A549 (cell line): Measurements from ENCODE around the gene P4HA3. TPM values are rescaled to one million over a fixed set of nuclear protein-coding genes. Genes with fewer than 3 reads are reported as not detected.

Experiments
- ATAC-seq, 2 experiments: fragments of 200-7000 bp in 1 of 2; fragments of >200 bp in 1 of 2; cut with Nextera tagmentation in 1 of 2; cut with Tn5 transposase in 1 of 2; 3 replicates each; pipeline versions ENCODE4 v1.8.0 to v1.9.1; 2018 to 2020; ENCODE audit warnings: mild to moderate bottlenecking in 1 of 2, moderate library complexity in 1 of 2
- CTCF ChIA-PET: fragments of 300-600 bp; sonication (Branson Sonifier 250); formaldehyde crosslinking; extraction: SDS; loops from one replicate; lab custom pipeline; 2021; ENCODE audit warnings: antibody characterized with exemption, inconsistent platforms; lab: Yijun Ruan, JAX
- POLR2A ChIA-PET: fragments of 350-600 bp; formaldehyde crosslinking; extraction: SDS; loops from one replicate; lab custom pipeline; 2021; ENCODE audit warnings: antibody characterized with exemption, inconsistent platforms; lab: Yijun Ruan, JAX
- DNase-seq, 2 experiments: peaks; one replicate each; pipeline versions ENCODE4 v3.0.0 to v3.0.0-alpha.2; 2011 to 2016; ENCODE audit warnings: low read depth in 1 of 2, low spot score in 1 of 2
- FAIRE-seq: peaks from 2 replicates; lab custom pipeline; 2011; peaks lifted over from hg19 to GRCh38; lab: Jason Lieb, UNC
- H3K27ac ChIP-seq, 2 experiments: fragments of >200 bp; sonication (Bioruptor Twin); formaldehyde crosslinking; 3 replicates each; pipeline ENCODE4 v1.5.1; 2016 to 2017
- H3K4me1 ChIP-seq: fragments of >200 bp; sonication (Bioruptor Twin); formaldehyde crosslinking; 3 replicates; pipeline ENCODE4 v1.6.1; 2016
- H3K4me2 ChIP-seq: fragments of >200 bp; sonication (Bioruptor Twin); formaldehyde crosslinking; 3 replicates; pipeline ENCODE4 v1.6.1; 2016
- H3K4me3 ChIP-seq: fragments of >200 bp; sonication (Bioruptor Twin); formaldehyde crosslinking; 3 replicates; pipeline ENCODE4 v1.5.1; 2016
- H3K9me3 ChIP-seq: fragments of >200 bp; sonication (Bioruptor Twin); formaldehyde crosslinking; 3 replicates; pipeline ENCODE4 v1.6.1; 2016
- BHLHE40 ChIP-seq: IDR thresholded peaks from 2 replicates; pipeline ENCODE4 v1.6.1; 2012; ENCODE audit warnings: low read depth, low read length, inconsistent platforms
- CBX2 ChIP-seq: fragments of 200-600 bp; sonication (generic); IDR thresholded peaks from 2 replicates; pipeline ENCODE4 v1.6.1; 2016; ENCODE audit warnings: low read depth, mild to moderate bottlenecking, borderline replicate concordance
- CBX8 ChIP-seq: fragments of 200-600 bp; sonication (generic); IDR thresholded peaks from 2 replicates; pipeline ENCODE4 v1.6.1; 2016
- CHD2 ChIP-seq: fragments of 150-350 bp; IDR thresholded peaks from 2 replicates; pipeline ENCODE4 v1.6.1; 2014; ENCODE audit warnings: low read length; ENCODE audit not compliant: partially characterized antibody
- E2F6 ChIP-seq: IDR thresholded peaks from 2 replicates; pipeline ENCODE4 v1.6.1; 2012; ENCODE audit warnings: low read depth, borderline replicate concordance
- EHF ChIP-seq: fragments of 250-450 bp; sonication (Bioruptor Pico); IDR thresholded peaks from 2 replicates; pipeline ENCODE4 v1.5.0; 2020; ENCODE audit warnings: mild to moderate bottlenecking
- ESRRA ChIP-seq: fragments of 150-350 bp; IDR thresholded peaks from 2 replicates; pipeline ENCODE4 v1.6.1; 2014; ENCODE audit warnings: mild to moderate bottlenecking, low read length, borderline replicate concordance
- HDAC2 ChIP-seq: fragments of 200-600 bp; sonication (generic); IDR thresholded peaks from 2 replicates; pipeline ENCODE4 v1.6.1; 2016
- HES2 ChIP-seq: fragments of >200 bp; sonication (Bioruptor Twin); formaldehyde crosslinking; IDR thresholded peaks from 2 replicates; pipeline ENCODE4 v1.6.1; 2016
- HOXB13 ChIP-seq: fragments of 250-450 bp; sonication (Bioruptor Pico); IDR thresholded peaks from 2 replicates; pipeline ENCODE4 v1.5.0; 2020; ENCODE audit warnings: low read depth, mild to moderate bottlenecking, moderate library complexity
- HOXB5 ChIP-seq: fragments of 250-450 bp; sonication (Bioruptor Pico); IDR thresholded peaks from 2 replicates; pipeline ENCODE4 v1.5.0; 2020; ENCODE audit warnings: mild to moderate bottlenecking, moderate library complexity
- MAFK ChIP-seq: fragments of 450-650 bp; IDR thresholded peaks from 2 replicates; pipeline ENCODE4 v1.6.1; 2014; ENCODE audit not compliant: partially characterized antibody
- NFE2L2 ChIP-seq: fragments of 150-350 bp; conservative IDR thresholded peaks from 2 replicates; pipeline ENCODE4 v1.6.1; 2014; ENCODE audit warnings: low read length
- POLR2A ChIP-seq: IDR thresholded peaks from 2 replicates; pipeline ENCODE4 v1.6.1; 2012; ENCODE audit warnings: mild to moderate bottlenecking, low read length
- RARB ChIP-seq: fragments of 250-450 bp; sonication (Bioruptor Pico); IDR thresholded peaks from 2 replicates; pipeline ENCODE4 v1.8.0; 2021; ENCODE audit warnings: mild to moderate bottlenecking, moderate library complexity
- RFX5 ChIP-seq: fragments of 450-650 bp; IDR thresholded peaks from 2 replicates; pipeline ENCODE4 v1.7.1; 2014; ENCODE audit warnings: antibody characterized with exemption, mild to moderate bottlenecking, moderate library complexity
- RNF2 ChIP-seq: fragments of 200-600 bp; sonication (generic); IDR thresholded peaks from 2 replicates; pipeline ENCODE4 v1.6.1; 2016; ENCODE audit warnings: low read depth, mild to moderate bottlenecking, antibody characterized with exemption, moderate library complexity, borderline replicate concordance
- ZFP36 ChIP-seq: fragments of 450-650 bp; IDR thresholded peaks from 2 replicates; pipeline ENCODE4 v1.6.1; 2014; ENCODE audit warnings: borderline replicate concordance; ENCODE audit not compliant: partially characterized antibody
- WGBS: methylation state at CpG from one replicate; pipeline ENCODE4 v1.1.6; 2017; ENCODE audit errors: missing lambda C conversion rate; 5-methylcytosine and 5-hydroxymethylcytosine counted together
- polyA plus RNA-seq, 4 experiments: library from polyadenylated mRNA; depleted of rRNA in 3 of 4; stranded (reverse); fragments of >200 nt; fragmentation: RNase III in 1 of 4; extraction: RNeasy Plus Mini Kit Qiagen cat#74134 plus additional on column Dnase treatment in 1 of 4; gene quantifications; 2 replicates in 3 of 4; 3 replicates in 1 of 4; pipeline ENCODE4 v1.2.3, GENCODE V29; 2011 to 2017

Gene P4HA3
- polyA plus RNA-seq, 2 of the 4 experiments (the other 2 are of a cell fraction) = 48.1 to 50.4 TPM

DNA sequence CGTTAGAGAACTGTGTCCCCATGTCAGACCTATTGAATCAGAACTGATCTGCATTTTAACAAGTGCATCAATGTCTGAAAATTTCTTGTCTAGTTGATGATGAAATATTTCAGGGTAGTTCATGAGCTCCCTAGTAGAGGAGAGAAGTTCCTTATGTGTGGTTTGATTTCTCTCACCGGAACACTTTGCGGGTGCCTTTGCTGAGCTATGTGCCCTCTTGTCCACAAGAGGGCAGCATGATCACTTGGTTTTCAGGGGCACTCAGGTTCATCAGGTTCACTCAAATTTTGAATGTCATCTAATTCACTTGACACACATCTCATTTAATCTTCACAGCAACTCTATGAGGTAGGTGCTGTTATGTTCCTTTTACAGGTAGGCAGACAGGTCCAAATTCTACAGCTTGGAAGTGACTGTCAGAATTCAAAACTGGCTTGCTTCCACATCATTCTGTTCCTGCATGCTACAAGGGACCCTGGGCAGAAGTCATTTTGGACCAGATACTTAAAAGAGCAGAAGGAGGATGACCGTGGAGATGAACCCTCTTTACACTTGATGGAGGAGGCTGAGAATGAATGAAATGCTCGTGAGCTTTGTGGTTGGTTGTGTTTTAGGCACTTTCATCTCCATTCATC, 55.6 kb downstream of the P4HA3 start (continued):
- TF ChIP-seq EHF (CRISPR knock-in tag) (no peak), CBX8 (no peak), POLR2A (no peak), CBX2 (no peak), HES2 (no peak)

GRCh38 chr11:74253361-74253760, 58.1 kb downstream of the P4HA3 start:
- H3K4me3 ChIP-seq = no peak overlapping the region
- H3K9me3 ChIP-seq = no peaks in the 10 kb centered on the region
- ATAC-seq (no peak), FAIRE-seq (no peak), DNase-seq (no peak)
- ChIA-PET POLR2A (no interaction called here), CTCF (interaction anchor here (0.9 to 15.6 kb wide), 5 partner anchors 23 to 318 kb away, joined by 3 to 331 read pairs (median 6); no protein-coding TSS in a partner anchor)
- peaks cover 33% of the 10 kb centered on the region for H3K4me1 ChIP-seq
- H3K4me2 ChIP-seq = no peak overlapping the region
- no peak for TF ChIP-seq BHLHE40
- no peak for TF ChIP-seq ZFP36
- no peak for TF ChIP-seq CBX2
- no peak for TF ChIP-seq HOXB5 (CRISPR knock-in tag)
- no peak for TF ChIP-seq NFE2L2
- TF ChIP-seq HDAC2 = no peak
- peak overlapping the region in 1 of 2 experiments; percentile 83; a peak in 1 of 6 replicates for H3K27ac ChIP-seq
- 93% methylated on average over 8 of the region's 8 CpGs for WGBS

DNA sequence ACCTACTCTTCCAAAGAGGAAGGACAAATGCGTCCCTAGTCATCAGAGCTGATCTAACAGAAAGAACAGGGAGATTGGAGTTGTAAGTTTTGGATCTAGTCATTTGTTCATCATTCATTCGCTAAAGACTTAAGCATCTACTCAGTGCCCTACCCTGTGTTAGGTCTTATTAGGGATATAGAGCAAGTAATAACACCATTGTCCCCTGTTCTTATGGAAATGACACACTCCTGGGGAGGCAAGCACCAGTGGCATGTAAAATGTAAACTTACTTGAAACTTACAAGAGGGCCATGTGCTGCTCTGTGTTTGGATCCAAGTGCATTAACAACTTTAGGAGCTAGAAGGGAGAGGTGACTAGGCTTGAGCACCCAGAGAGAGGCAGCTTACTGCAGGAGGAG, 61.9 kb downstream of the P4HA3 start:
- Histone ChIP-seq H3K9me3 (no peaks in the 10 kb centered on the region), H3K27ac (no peak overlapping the region), H3K4me1 (no peaks in the 10 kb centered on the region), H3K4me3 (no peak overlapping the region), H3K4me2 (no peak overlapping the region)
- 93% methylated on average over 2 of the region's 2 CpGs for WGBS
- TF ChIP-seq HOXB13 (CRISPR knock-in tag) = no peak
- TF ChIP-seq CHD2 = no peak
- no peak for TF ChIP-seq RNF2
- no peak for TF ChIP-seq ESRRA
- FAIRE-seq = no peak
- no peak for ATAC-seq
- no peak for DNase-seq
- CTCF ChIA-PET = interaction anchor here (15.6 kb wide), 1 partner anchor 196 kb away, joined by 331 read pairs; no protein-coding TSS in a partner anchor
- POLR2A ChIA-PET = no interaction called here

- Histone ChIP-seq H3K4me2 (no peak overlapping the region), H3K4me1 (no peaks in the 10 kb centered on the region), H3K27ac (no peak overlapping the region), H3K4me3 (no peak overlapping the region), H3K9me3 (no peaks in the 10 kb centered on the region)
- ChIA-PET POLR2A (no interaction called here), CTCF (interaction anchor here (2.4 to 2.8 kb wide), 2 partner anchors 7 to 201 kb away, joined by 8 to 20 read pairs; no protein-coding TSS in a partner anchor)
- DNase-seq (no peak), ATAC-seq (no peak), FAIRE-seq (no peak)
- TF ChIP-seq E2F6 (no peak), MAFK (no peak), RARB (CRISPR knock-in tag) (no peak), RNF2 (no peak), POLR2A (no peak)
- WGBS = 86% methylated on average over 1 of the region's 1 CpG
Measured at GRCh38 chr11:74248469-74248868, 63.0 kb downstream of the P4HA3 start.

DNA sequence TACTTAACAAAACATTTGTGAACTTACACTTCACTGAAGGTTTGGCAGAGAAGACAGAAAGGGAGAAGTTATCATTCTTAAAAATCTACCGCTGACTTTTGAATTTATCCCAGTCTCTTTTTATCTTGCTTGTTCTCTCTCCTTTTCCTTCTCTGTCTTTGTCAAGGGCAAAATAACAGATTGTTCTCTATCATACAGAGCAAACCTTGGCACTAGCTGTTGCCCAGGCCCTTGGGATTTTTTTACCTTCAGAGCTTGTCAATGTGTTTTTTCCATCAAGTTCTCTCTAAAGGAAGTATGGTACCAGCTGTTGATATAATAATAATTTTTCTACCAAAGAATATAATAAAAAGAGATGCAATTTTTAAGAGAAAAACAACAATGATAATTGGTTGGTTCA, 73.2 kb downstream of the P4HA3 start:
- H3K4me2 ChIP-seq = no peak overlapping the region
- H3K9me3 ChIP-seq = no peaks in the 10 kb centered on the region
- no peaks in the 10 kb centered on the region for H3K4me1 ChIP-seq
- no peak overlapping the region for H3K27ac ChIP-seq
- DNase-seq = no peak
- no peak for ATAC-seq
- no peak for FAIRE-seq
- 93% methylated on average over 1 of the region's 1 CpG for WGBS
- POLR2A ChIA-PET = no interaction called here
- H3K4me3 ChIP-seq = no peak overlapping the region
- TF ChIP-seq RFX5 = no peak
- CTCF ChIA-PET = interaction anchor here (1.4 to 2.4 kb wide), 2 partner anchors 17 to 32 kb away, joined by 3 to 12 read pairs; no protein-coding TSS in a partner anchor
